Loucy (cell line): ENCODE measurements around the gene MPPED2.

ENCODE experiments used
- EZH2phosphoT487 ChIP-seq: fragments of 200-600 bp; IDR thresholded peaks from 2 replicates; pipeline ENCODE4 v1.6.1; 2018; ENCODE audit warnings: antibody characterized with exemption, mild to moderate bottlenecking, moderate library complexity, borderline replicate concordance
- TF ChIP-seq, protein P1 (sequence below): fragments of 200-600 bp; sonication (generic); conservative IDR thresholded peaks from 2 replicates; pipeline ENCODE4 v1.5.1; 2014; ENCODE audit warnings: mild to moderate bottlenecking, antibody characterized with exemption, low read length

DNA sequence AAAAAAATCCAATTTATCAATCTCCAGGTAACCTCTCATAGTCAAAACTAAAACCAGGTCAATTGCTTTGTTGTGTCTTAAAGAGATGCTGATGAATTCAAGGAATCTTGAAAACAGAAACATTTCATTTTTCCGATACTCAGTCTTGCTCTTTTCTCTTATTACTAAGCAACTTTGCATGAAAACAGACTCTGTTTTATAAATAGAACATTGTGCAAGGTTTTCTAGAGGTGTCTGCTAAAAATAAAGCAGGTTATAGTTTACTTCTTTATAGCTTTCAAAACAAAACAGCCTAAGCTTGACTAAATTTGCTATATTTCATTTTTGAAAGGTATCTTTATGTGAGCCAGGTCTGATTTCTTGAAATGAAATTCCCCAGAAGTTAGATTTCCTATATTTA, 154.0 kb downstream of the MPPED2 start:
- TF ChIP-seq, protein P1, sequence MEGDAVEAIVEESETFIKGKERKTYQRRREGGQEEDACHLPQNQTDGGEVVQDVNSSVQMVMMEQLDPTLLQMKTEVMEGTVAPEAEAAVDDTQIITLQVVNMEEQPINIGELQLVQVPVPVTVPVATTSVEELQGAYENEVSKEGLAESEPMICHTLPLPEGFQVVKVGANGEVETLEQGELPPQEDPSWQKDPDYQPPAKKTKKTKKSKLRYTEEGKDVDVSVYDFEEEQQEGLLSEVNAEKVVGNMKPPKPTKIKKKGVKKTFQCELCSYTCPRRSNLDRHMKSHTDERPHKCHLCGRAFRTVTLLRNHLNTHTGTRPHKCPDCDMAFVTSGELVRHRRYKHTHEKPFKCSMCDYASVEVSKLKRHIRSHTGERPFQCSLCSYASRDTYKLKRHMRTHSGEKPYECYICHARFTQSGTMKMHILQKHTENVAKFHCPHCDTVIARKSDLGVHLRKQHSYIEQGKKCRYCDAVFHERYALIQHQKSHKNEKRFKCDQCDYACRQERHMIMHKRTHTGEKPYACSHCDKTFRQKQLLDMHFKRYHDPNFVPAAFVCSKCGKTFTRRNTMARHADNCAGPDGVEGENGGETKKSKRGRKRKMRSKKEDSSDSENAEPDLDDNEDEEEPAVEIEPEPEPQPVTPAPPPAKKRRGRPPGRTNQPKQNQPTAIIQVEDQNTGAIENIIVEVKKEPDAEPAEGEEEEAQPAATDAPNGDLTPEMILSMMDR: no peak
- TF ChIP-seq EZH2phosphoT487: no peak
